Measurements from ENCODE around the gene SBF1.
A peak's percentile ranks its signal among the peaks of the same experiment; 100 is the strongest.

SBF1 gene

GRCh38 chr22:50470491-50470890 is 4.3 kb downstream of the SBF1 start:
- peak overlapping the region; percentile 96 for H3K4me2 ChIP-seq
- peak overlapping the region; percentile 60; the same call in 1 of the 2 replicates for H3K9ac ChIP-seq
- H3K4me3 ChIP-seq (IDR thresholded peaks at IDR 0.05; ENCODE audit: insufficient read depth, low read depth, low read length) = no peak overlapping the region

GRCh38 chr22:50469377-50470305 is 5.2 kb downstream of the SBF1 start:
- Histone ChIP-seq H2AFZ (ENCODE audit: low read depth) (no peak overlapping the region), H3K4me1 (ENCODE audit: low read depth, poor library complexity, severe bottlenecking) (peaks cover 53% of the 10 kb centered on the region), H3K36me3 (ENCODE audit: insufficient read depth) (no peaks in the 10 kb centered on the region), H3K79me2 (ENCODE audit: insufficient read depth, low read depth) (peaks cover 48% of the 10 kb centered on the region), H4K20me1 (ENCODE audit: insufficient read depth) (no peaks in the 10 kb centered on the region), H3K9ac (peak overlapping the region; percentile 60; the same call in 1 of the 2 replicates), H3K4me3 (IDR thresholded peaks at IDR 0.05; ENCODE audit: insufficient read depth, low read depth, low read length) (no peak overlapping the region), H3K27me3 (ENCODE audit: insufficient read depth, low read depth) (no peaks in the 10 kb centered on the region), H3K4me2 (peak overlapping the region; percentile 96), H3K27ac (peak overlapping the region; percentile 95)
- no peak for TF ChIP-seq CTCF (conservative IDR thresholded peaks at IDR 0.05; ENCODE audit: low read depth, low read length)

More at GRCh38 chr22:50470491-50470890, 4.3 kb downstream of the SBF1 start:
- Histone ChIP-seq H3K36me3 (ENCODE audit: insufficient read depth) (no peaks in the 10 kb centered on the region), H3K27me3 (ENCODE audit: insufficient read depth, low read depth) (no peaks in the 10 kb centered on the region), H3K27ac (peak overlapping the region; percentile 95), H4K20me1 (ENCODE audit: insufficient read depth) (no peaks in the 10 kb centered on the region), H3K4me1 (ENCODE audit: low read depth, poor library complexity, severe bottlenecking) (peaks cover 53% of the 10 kb centered on the region), H3K79me2 (ENCODE audit: insufficient read depth, low read depth) (peaks cover 48% of the 10 kb centered on the region), H2AFZ (ENCODE audit: low read depth) (no peak overlapping the region)
- no peak for TF ChIP-seq CTCF (conservative IDR thresholded peaks at IDR 0.05; ENCODE audit: low read depth, low read length)

DNA sequence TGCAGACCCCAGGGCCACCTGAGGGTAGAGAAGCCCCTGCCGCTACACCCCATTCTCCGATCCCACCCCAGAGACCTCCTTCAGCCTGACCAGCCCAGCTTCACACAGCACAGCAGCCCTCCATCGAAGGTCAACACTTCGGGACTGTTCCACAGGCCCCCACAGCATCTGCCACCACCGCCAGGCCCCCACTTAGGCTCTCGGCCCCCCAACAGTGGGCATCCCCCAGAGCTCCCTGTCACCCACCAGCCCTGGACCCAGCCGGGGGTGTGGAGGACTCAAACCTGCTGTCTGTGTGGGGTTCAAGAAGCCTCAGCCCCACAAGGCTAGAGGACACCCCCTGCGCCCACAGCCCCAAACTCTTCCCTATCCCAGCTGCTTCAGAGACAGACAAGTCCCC is 6.2 kb downstream of the SBF1 start:
- Histone ChIP-seq H3K27ac (peak overlapping the region; percentile 95), H3K36me3 (ENCODE audit: insufficient read depth) (no peaks in the 10 kb centered on the region), H3K4me3 (IDR thresholded peaks at IDR 0.05; ENCODE audit: insufficient read depth, low read depth, low read length) (no peak overlapping the region), H4K20me1 (ENCODE audit: insufficient read depth) (no peaks in the 10 kb centered on the region), H3K9ac (no peak overlapping the region; the same call in 1 of the 2 replicates), H3K4me2 (peak overlapping the region; percentile 71; the same call in 1 of the 2 replicates), H3K4me1 (ENCODE audit: low read depth, poor library complexity, severe bottlenecking) (peaks cover 53% of the 10 kb centered on the region), H3K27me3 (ENCODE audit: insufficient read depth, low read depth) (no peaks in the 10 kb centered on the region), H3K79me2 (ENCODE audit: insufficient read depth, low read depth) (peaks cover 41% of the 10 kb centered on the region), H2AFZ (ENCODE audit: low read depth) (no peak overlapping the region)
- no peak for TF ChIP-seq CTCF (conservative IDR thresholded peaks at IDR 0.05; ENCODE audit: low read depth, low read length)

- Histone ChIP-seq H3K4me1 (ENCODE audit: low read depth, poor library complexity, severe bottlenecking) (peaks cover 46% of the 10 kb centered on the region), H3K4me3 (IDR thresholded peaks at IDR 0.05; ENCODE audit: insufficient read depth, low read depth, low read length) (no peak overlapping the region), H3K27me3 (ENCODE audit: insufficient read depth, low read depth) (no peaks in the 10 kb centered on the region), H3K36me3 (ENCODE audit: insufficient read depth) (no peaks in the 10 kb centered on the region), H3K79me2 (ENCODE audit: insufficient read depth, low read depth) (peaks cover 34% of the 10 kb centered on the region), H3K9ac (no peak overlapping the region), H3K4me2 (peak overlapping the region; percentile 71; the same call in 1 of the 2 replicates), H4K20me1 (ENCODE audit: insufficient read depth) (no peaks in the 10 kb centered on the region), H3K27ac (peak overlapping the region; percentile 95; the same call in 1 of the 2 replicates), H2AFZ (ENCODE audit: low read depth) (no peak overlapping the region)
- TF ChIP-seq CTCF (conservative IDR thresholded peaks at IDR 0.05; ENCODE audit: low read depth, low read length) = no peak
Measured at GRCh38 chr22:50467773-50468440, 6.9 kb downstream of the SBF1 start.

All from KMS-11 (cell line).